ENCODE results near the gene TTC23L.
A peak's percentile ranks its signal among the peaks of the same experiment; 100 is the strongest.

TTC23L gene

DNA sequence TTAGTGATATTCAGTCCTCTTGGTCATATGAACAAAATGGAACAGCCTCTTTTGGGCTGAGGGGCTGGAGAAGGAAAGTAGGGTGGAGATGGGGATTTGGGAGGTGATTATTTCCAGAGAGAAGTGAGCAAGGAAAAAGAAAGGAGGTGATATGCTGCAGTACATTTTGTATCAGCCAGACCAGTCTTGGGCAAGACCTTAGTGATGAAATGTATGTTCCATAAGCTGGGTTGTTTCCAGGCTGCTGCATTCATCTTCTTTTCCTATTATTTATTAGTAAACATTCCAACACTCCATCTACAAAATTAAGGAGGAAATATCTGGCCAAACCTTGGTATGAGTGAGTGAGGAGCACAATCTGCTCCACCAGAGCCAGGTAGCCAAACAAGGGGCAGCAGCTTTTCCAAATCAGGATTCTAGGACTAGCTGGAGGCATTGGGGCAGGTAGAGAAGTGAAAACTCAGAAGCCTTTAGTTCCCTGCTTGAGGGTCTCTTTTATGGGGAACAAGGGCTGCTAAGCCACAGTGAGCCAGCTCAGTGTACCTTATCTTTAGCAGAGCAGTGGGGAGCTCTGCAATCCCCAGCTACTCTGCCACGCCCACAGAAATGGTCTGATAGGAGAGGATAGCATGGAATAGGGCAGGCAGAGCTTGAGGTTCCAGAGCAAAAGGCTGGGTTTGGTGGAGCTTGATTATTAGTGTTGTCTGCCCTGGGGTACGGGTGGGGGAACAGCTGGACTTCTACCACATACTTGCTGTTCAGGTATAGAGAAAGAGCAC is 56.9 kb downstream of the TTC23L start:
- no peak overlapping the region for H3K27ac ChIP-seq
- TF ChIP-seq, protein P1, sequence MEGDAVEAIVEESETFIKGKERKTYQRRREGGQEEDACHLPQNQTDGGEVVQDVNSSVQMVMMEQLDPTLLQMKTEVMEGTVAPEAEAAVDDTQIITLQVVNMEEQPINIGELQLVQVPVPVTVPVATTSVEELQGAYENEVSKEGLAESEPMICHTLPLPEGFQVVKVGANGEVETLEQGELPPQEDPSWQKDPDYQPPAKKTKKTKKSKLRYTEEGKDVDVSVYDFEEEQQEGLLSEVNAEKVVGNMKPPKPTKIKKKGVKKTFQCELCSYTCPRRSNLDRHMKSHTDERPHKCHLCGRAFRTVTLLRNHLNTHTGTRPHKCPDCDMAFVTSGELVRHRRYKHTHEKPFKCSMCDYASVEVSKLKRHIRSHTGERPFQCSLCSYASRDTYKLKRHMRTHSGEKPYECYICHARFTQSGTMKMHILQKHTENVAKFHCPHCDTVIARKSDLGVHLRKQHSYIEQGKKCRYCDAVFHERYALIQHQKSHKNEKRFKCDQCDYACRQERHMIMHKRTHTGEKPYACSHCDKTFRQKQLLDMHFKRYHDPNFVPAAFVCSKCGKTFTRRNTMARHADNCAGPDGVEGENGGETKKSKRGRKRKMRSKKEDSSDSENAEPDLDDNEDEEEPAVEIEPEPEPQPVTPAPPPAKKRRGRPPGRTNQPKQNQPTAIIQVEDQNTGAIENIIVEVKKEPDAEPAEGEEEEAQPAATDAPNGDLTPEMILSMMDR (conservative IDR thresholded peaks at IDR 0.05): no peak

DNA sequence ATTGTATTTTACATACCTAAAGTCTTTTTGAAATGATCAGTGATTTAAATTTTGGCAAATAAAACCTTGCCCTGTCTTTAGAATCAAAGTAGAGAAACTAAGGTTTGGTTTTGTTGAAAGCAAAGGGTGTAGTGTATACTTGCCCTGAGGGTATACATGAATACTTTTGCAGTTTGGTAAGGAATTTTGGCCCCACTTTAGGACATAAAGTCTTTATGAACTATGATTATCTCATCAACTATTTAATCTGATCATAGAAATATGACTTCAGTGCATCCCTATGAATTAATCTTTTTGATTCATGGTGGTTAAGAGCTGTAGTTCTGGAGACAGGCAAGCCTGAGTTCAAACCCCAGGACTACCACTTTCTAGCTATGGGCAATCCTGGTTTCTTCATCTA is 58.7 kb downstream of the TTC23L start:
- no peak overlapping the region for H3K27ac ChIP-seq
- TF ChIP-seq ZFX (IDR thresholded peaks at IDR 0.05): no peak
- TF ChIP-seq, protein P1 (conservative IDR thresholded peaks at IDR 0.05): no peak

DNA sequence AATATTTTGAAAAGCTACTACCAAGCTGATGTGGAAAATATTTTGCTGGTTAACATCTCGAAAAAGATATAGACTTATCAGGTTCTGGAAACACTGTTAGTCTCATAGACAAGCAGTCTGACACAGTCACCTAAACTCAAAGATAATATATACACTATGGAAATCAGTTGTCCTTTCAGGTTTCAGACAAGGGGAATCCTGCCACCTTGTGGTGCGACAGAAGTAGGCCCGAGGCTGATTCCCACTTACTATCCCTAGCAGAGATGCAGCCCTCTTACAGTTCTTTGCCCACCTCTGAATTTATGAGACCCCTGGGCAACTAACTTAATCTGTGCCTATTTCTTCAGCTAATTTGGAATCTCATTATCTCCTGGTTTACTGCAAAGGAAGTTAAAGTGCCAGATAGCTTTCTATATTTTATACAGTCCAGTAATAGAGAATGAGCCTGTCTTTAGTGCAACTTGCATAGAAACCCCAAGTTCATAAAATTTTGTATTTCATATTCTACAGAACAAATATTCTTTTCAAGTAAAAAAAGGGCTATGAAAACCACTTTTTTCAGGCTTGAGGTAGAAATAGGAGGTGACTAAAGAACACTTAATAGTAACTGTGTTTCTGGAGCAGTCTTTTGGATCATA is 59.4 kb downstream of the TTC23L start:
- H3K27ac ChIP-seq: no peak overlapping the region
- TF ChIP-seq, protein P1 (conservative IDR thresholded peaks at IDR 0.05): peak; percentile 91
- TF ChIP-seq ZFX (IDR thresholded peaks at IDR 0.05): no peak

DNA sequence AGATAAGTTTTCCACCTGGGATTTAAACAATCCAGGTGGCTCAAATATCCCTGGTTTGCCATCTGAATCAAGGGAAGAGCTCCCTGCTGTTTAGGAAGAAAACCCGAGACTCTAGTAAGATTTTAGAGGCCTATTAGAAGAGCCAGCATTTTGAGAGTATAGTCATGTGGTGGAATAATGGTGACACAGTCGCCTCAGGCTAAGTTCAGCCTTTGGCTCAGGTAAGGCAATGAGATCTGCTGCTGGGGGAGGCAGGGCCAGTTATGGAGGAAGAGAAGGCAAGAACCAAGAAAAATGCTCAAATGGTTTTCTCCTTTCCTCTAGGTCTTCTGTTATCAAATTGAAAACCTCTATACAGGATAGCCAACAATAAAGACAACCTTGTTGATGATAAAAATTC is 60.1 kb downstream of the TTC23L start:
- no peak for TF ChIP-seq ZFX (IDR thresholded peaks at IDR 0.05)
- TF ChIP-seq, protein P1 (conservative IDR thresholded peaks at IDR 0.05): no peak
- H3K27ac ChIP-seq: no peak overlapping the region

DNA sequence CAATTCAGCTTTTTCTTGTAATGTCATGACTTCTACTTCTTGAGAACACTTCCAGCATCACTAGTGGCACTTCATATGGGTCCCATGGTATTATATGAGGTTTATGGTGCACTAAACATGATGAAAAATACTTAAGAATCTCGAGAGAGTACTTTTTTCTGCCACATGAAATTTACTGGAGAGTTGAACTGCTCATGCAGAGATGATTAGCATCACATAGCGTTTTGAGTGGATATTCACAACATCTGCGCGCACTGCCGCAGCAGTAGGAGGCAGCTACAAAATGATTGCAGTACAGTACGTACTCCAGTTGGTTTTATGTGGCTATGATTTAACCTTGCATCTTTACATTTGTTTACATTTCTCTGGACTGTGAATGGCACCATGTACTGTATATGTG is 61.7 kb downstream of the TTC23L start:
- TF ChIP-seq ZFX (IDR thresholded peaks at IDR 0.05): no peak
- TF ChIP-seq, protein P1 (conservative IDR thresholded peaks at IDR 0.05): no peak
- no peak overlapping the region for H3K27ac ChIP-seq

DNA sequence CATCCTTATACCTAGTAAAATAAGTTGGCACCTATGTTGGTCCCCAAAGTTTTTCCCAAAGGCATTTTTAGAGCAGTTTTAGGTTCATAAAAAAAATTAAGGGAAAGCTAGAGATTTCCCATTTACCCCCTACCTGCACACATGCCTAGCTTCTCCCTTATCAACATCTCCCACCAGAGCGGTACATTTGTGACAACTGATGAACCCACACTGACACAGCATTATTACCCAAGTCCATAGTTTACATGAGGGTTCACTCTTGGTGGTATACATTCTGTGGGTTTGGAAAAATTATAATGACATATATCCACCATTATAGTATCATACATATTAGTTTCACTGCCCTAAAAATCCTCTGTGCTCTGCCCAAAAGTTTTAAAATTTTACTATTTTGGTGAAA is 64.3 kb downstream of the TTC23L start:
- TF ChIP-seq, protein P1 (conservative IDR thresholded peaks at IDR 0.05): no peak
- no peak for TF ChIP-seq ZFX (IDR thresholded peaks at IDR 0.05)
- H3K27ac ChIP-seq: no peak overlapping the region

DNA sequence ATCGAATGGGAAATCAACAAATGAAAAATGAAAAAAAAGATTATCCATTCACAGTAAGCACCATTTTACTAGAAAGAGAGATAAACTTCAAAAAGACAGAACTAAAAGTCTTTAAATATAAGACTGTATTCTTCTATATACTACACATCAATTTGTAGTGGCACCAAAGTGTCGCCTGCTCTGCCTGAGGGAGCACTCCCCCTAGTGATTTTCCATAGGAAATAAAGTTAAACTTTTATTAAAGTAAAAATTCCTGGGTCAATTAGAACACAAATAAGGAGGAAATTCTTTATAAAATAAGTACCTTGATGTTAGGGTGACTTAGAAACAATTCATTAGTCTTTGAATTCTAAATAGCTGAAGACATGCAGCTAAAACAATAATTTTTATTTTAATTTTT is 66.6 kb downstream of the TTC23L start:
- TF ChIP-seq ZFX (IDR thresholded peaks at IDR 0.05): no peak
- TF ChIP-seq, protein P1 (conservative IDR thresholded peaks at IDR 0.05): peak; percentile 79
- H3K27ac ChIP-seq: no peak overlapping the region
